Endothelial cell of umbilical vein (primary cell): Measurements from ENCODE around the gene FAM13B. TPM values are rescaled to one million over a fixed set of nuclear protein-coding genes. Genes with fewer than 3 reads are reported as not detected.

ENCODE experiments used
- BruUV-seq: library from RNA; stranded (reverse); fragments of 400-500 nt; replicated peaks from 2 replicates; lab custom pipeline; 2021; lab: Mats Ljungman, UMichigan
- CTCF ChIA-PET: fragments of 300-600, 350-600 bp; sonication (Branson Sonifier 250); formaldehyde crosslinking; loops from one replicate; lab custom pipeline; 2021; ENCODE audit warnings: antibody characterized with exemption, inconsistent platforms; lab: Charles Lee
- POLR2A ChIA-PET: fragments of 300-600, 350-600 bp; sonication (Branson Sonifier 250); formaldehyde crosslinking; loops from one replicate; lab custom pipeline; 2021; ENCODE audit warnings: antibody characterized with exemption, inconsistent platforms; lab: Charles Lee
- DNase-seq: peaks from one replicate; pipeline ENCODE4 v3.0.0-alpha.2; 2011; ENCODE audit warnings: low read depth, low spot score
- FAIRE-seq: peaks from 2 replicates; lab custom pipeline; 2011; peaks lifted over from hg19 to GRCh38; lab: Jason Lieb, UNC
- H2AFZ ChIP-seq: 2 replicates; pipeline ENCODE4 v1.6.0; 2012; ENCODE audit warnings: low read depth, low read length, control low read depth, inconsistent platforms
- H3K27ac ChIP-seq: 2 replicates; pipeline ENCODE4 v1.5.1; 2011; ENCODE audit warnings: low read depth, mild to moderate bottlenecking, control low read depth, low read length, moderate library complexity; ENCODE audit not compliant: insufficient read depth
- H3K27me3 ChIP-seq, 2 experiments: 2 replicates each; pipeline versions ENCODE4 v1.6.0 to v1.6.1; 2011; ENCODE audit warnings: low read length in 2 of 2, mixed read lengths in 1 of 2; ENCODE audit not compliant: control insufficient read depth in 2 of 2, insufficient read depth in 2 of 2
- H3K36me3 ChIP-seq, 2 experiments: 2 replicates in 1 of 2; 3 replicates in 1 of 2; pipeline ENCODE4 v1.5.1; 2011; ENCODE audit warnings: low read length in 2 of 2, mild to moderate bottlenecking in 1 of 2, moderate library complexity in 1 of 2; ENCODE audit not compliant: control insufficient read depth in 2 of 2, insufficient read depth in 2 of 2; ENCODE audit errors: extremely low read depth in 1 of 2
- H3K4me1 ChIP-seq: 3 replicates; pipeline ENCODE4 v1.5.1; 2011; ENCODE audit warnings: mild to moderate bottlenecking, low read length; ENCODE audit not compliant: control insufficient read depth, insufficient read depth; ENCODE audit errors: extremely low read depth
- H3K4me2 ChIP-seq: 2 replicates; pipeline ENCODE4 v1.6.1; 2011; ENCODE audit warnings: low read length, control low read depth, mixed read lengths; ENCODE audit not compliant: insufficient read depth
- H3K4me3 ChIP-seq, 3 experiments: fragments of 200-600 bp in 1 of 3; sonication (generic), shearing (Covaris generic) in 1 of 3; replicated peaks in 1 of 3; 2 replicates each; pipeline ENCODE4 v1.5.1; 2011 to 2016; ENCODE audit warnings: control low read depth in 3 of 3, low read length in 3 of 3, mild to moderate bottlenecking in 2 of 3, inconsistent platforms in 1 of 3, low read depth in 1 of 3, moderate library complexity in 1 of 3; ENCODE audit not compliant: insufficient read depth in 1 of 3
- H3K79me2 ChIP-seq: 2 replicates; pipeline ENCODE4 v1.6.0; 2012; ENCODE audit warnings: low read length, inconsistent platforms; ENCODE audit not compliant: control insufficient read depth, insufficient read depth
- H3K9ac ChIP-seq: replicated peaks from 2 replicates; pipeline ENCODE3; 2011; ENCODE audit warnings: low read length, control low read depth; ENCODE audit not compliant: insufficient read depth; ENCODE audit errors: extremely low read depth
- H3K9me1 ChIP-seq: replicated peaks from 3 replicates; pipeline ENCODE4 v1.6.0; 2011; ENCODE audit warnings: mild to moderate bottlenecking, low read length; ENCODE audit not compliant: control insufficient read depth, insufficient read depth; ENCODE audit errors: extremely low read depth
- H3K9me3 ChIP-seq: replicated peaks from 2 replicates; pipeline ENCODE4 v1.5.1; 2012; ENCODE audit warnings: low read length, inconsistent platforms; ENCODE audit not compliant: control insufficient read depth, insufficient read depth
- H4K20me1 ChIP-seq: replicated peaks from 2 replicates; pipeline ENCODE3; 2011; ENCODE audit warnings: mild to moderate bottlenecking, low read length; ENCODE audit not compliant: control insufficient read depth, insufficient read depth; ENCODE audit errors: extremely low read depth
- EZH2 ChIP-seq: IDR thresholded peaks from 2 replicates; pipeline ENCODE4 v1.6.1; 2012; ENCODE audit warnings: borderline replicate concordance, low read depth, mild to moderate bottlenecking, moderate library complexity, low read length, inconsistent platforms; ENCODE audit not compliant: severe bottlenecking
- FOS ChIP-seq: IDR thresholded peaks from 2 replicates; pipeline ENCODE4 v1.6.1; 2011; ENCODE audit warnings: mild to moderate bottlenecking, low read length, moderate library complexity, borderline replicate concordance; ENCODE audit not compliant: insufficient read depth
- GATA2 ChIP-seq: IDR thresholded peaks from 2 replicates; pipeline ENCODE4 v1.7.0; 2011; ENCODE audit warnings: low read depth, mild to moderate bottlenecking, moderate library complexity, mixed read lengths, low read length; ENCODE audit not compliant: insufficient read length, insufficient read depth
- JUN ChIP-seq: IDR thresholded peaks from 2 replicates; pipeline ENCODE4 v1.6.1; 2011; ENCODE audit warnings: borderline replicate concordance, low read depth; ENCODE audit not compliant: insufficient read length, insufficient read depth
- MYC ChIP-seq: IDR thresholded peaks from one replicate; pipeline ENCODE4 v1.6.1; 2011; ENCODE audit warnings: mild to moderate bottlenecking, low read depth, low read length
- POLR2A ChIP-seq: IDR thresholded peaks from 2 replicates; pipeline ENCODE4 v1.6.1; 2012; ENCODE audit warnings: low read depth, mild to moderate bottlenecking, control low read depth, low read length
- POLR2AphosphoS5 ChIP-seq: IDR thresholded peaks from 2 replicates; pipeline ENCODE4 v1.6.1; 2012; ENCODE audit warnings: low read depth, mild to moderate bottlenecking, control low read depth, low read length, moderate library complexity; ENCODE audit not compliant: insufficient read depth
- dilution Hi-C: fragments of 300-500 bp; cut with MboI; formaldehyde crosslinking; loops from one replicate; pipeline ENCODE4 v1.15.0; 2019; ENCODE audit warnings: low sequenced_read_pairs; ENCODE audit not compliant: extremely low pct_ligation_motif_present
- intact Hi-C: fragments of 100-400 bp; cut with micrococcal nuclease; formaldehyde crosslinking; loops from one replicate; pipeline ENCODE4 v1.10.0; 2022
- polyA plus RNA-seq, 4 experiments: library from polyadenylated mRNA; depleted of rRNA in 3 of 4; stranded (reverse) in 3 of 4; unstranded in 1 of 4; fragments of >200 nt; gene quantifications; 2 replicates each; pipeline versions ENCODE4 v1.2.1 to v1.2.3, GENCODE V29; 2011 to 2012; ENCODE audit warnings: missing spikeins in 1 of 4
- total RNA-seq: library from RNA; stranded (reverse); gene quantifications from 2 replicates; pipeline ENCODE4 v1.2.3, GENCODE V29; 2021
- TF ChIP-seq, protein P1 (sequence below): IDR thresholded peaks from 2 replicates; pipeline ENCODE4 v1.6.1; 2011; ENCODE audit not compliant: insufficient read depth, insufficient read length
- TF ChIP-seq, protein P2 (sequence below), 2 donors: IDR thresholded peaks; 1 replicate in 1 of 2; 2 replicates in 1 of 2; pipeline ENCODE4 v1.5.1; 2011; ENCODE audit warnings: low read length in 2 of 2, mild to moderate bottlenecking in 2 of 2, moderate library complexity in 2 of 2, control low read depth in 1 of 2, inconsistent platforms in 1 of 2, low read depth in 1 of 2; ENCODE audit not compliant: insufficient read depth in 1 of 2; ENCODE audit errors: extremely low read depth in 1 of 2

Gene FAM13B
- total and polyA plus RNA-seq, 2 donors (not counting 3 experiments of a cell fraction or from before 2014, with no cell fraction given) = 8.7 to 25.4 TPM

DNA sequence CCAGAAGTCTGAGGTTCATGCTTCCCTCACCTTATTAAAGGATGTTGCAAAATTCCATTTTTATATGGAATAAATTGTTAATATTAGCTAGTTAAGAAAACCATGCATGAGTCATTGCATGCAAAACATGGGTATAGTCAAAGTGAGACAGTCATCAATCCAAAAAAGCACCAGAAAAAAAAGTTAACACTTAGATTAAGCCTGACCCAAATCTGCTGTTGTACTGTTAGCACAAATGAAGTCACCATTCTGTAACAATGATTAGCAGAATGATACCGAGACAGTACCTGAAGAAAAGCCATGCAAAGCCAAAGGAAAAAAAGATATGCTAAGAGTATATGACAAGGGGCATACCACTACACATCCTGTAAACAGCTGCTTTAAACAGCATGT lies 94.1 kb downstream of the FAM13B start:
- no peak overlapping the region for H2AFZ ChIP-seq
- no peak overlapping the region for H3K9ac ChIP-seq
- no peak overlapping the region for H3K27ac ChIP-seq
- H3K4me3 ChIP-seq = no peak overlapping the region
- H3K9me3 ChIP-seq = no peaks in the 10 kb centered on the region
- DNase-seq (no peak), FAIRE-seq (no peak)
- ChIA-PET POLR2A (no interaction called here), CTCF (interaction anchor here (0.7 to 2.0 kb wide), 3 partner anchors 9 to 173 kb away, joined by 4 to 7 read pairs (median 5); no protein-coding TSS in a partner anchor)
- H3K27me3 ChIP-seq = no peaks in the 10 kb centered on the region
- no peaks in the 10 kb centered on the region for H3K79me2 ChIP-seq
- H3K36me3 ChIP-seq = peaks cover 5 to 7% of the 10 kb centered on the region in 2 experiments
- no peaks in the 10 kb centered on the region for H3K4me1 ChIP-seq
- dilution Hi-C loops (no loop called here), intact Hi-C loops (no loop called here)
- BruUV-seq = no TSS peak
- TF ChIP-seq, protein P1, sequence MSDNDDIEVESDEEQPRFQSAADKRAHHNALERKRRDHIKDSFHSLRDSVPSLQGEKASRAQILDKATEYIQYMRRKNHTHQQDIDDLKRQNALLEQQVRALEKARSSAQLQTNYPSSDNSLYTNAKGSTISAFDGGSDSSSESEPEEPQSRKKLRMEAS = no peak
- TF ChIP-seq JUN (no peak), GATA2 (no peak), POLR2AphosphoS5 (no peak), MYC (no peak), FOS (no peak), POLR2A (no peak), EZH2 (no peak)
- TF ChIP-seq, protein P2, sequence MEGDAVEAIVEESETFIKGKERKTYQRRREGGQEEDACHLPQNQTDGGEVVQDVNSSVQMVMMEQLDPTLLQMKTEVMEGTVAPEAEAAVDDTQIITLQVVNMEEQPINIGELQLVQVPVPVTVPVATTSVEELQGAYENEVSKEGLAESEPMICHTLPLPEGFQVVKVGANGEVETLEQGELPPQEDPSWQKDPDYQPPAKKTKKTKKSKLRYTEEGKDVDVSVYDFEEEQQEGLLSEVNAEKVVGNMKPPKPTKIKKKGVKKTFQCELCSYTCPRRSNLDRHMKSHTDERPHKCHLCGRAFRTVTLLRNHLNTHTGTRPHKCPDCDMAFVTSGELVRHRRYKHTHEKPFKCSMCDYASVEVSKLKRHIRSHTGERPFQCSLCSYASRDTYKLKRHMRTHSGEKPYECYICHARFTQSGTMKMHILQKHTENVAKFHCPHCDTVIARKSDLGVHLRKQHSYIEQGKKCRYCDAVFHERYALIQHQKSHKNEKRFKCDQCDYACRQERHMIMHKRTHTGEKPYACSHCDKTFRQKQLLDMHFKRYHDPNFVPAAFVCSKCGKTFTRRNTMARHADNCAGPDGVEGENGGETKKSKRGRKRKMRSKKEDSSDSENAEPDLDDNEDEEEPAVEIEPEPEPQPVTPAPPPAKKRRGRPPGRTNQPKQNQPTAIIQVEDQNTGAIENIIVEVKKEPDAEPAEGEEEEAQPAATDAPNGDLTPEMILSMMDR (IDR thresholded peaks at IDR 0.05; ENCODE audit: extremely low read depth in 1 of 2, insufficient read depth in 1 of 2, low read depth in 1 of 2, low read length in 2 of 2) = no peak
- no peaks in the 10 kb centered on the region for H4K20me1 ChIP-seq
- no peaks in the 10 kb centered on the region for H3K9me1 ChIP-seq
- H3K4me2 ChIP-seq = no peak overlapping the region
